UCSD-AML1 (cell line): ENCODE data around the gene AHCY.
"Not testable (repeated sequence)": the region's sequence is repeated elsewhere in the genome, so short reads cannot be mapped to it uniquely, and the experiment has no call there.

ENCODE experiments used
- DNase-seq: peaks from one replicate; lab custom pipeline; 2025; ENCODE audit not compliant: unreplicated experiment; lab: John Stamatoyannopoulos, UW

AHCY gene

DNA sequence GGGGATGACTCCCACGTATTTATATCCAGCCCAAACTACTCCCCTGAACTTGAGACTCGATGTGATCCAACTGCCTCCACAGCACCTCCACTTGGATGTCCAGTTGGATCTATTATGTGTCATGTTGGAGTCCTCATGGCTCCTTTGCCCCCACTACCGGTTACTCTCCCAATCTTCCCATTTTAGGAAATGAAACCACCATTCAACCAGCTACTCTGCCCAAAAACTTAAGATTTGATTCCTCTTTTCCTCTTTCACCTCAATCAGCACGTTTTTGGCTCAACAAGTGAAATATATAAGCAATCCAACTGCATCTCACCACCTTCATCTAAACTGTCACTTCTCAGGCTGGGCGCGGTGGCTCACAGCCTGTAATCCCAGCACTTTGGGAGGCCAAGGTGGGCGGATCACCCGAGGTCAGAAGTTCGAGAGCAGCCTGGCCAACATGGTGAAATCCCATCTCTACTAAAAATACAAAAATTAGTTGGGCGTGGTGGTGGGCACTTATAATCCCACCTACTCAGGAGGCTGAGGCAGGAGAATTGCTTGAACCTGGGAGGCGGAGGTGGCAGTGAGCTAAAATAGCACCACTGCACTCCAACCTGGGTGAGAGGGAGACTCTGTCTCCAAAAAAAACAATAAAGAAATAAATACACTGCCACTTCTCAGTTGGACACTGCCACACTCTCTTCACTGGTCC lies 3.4 kb downstream of the AHCY start:
- DNase-seq: no peak

DNA sequence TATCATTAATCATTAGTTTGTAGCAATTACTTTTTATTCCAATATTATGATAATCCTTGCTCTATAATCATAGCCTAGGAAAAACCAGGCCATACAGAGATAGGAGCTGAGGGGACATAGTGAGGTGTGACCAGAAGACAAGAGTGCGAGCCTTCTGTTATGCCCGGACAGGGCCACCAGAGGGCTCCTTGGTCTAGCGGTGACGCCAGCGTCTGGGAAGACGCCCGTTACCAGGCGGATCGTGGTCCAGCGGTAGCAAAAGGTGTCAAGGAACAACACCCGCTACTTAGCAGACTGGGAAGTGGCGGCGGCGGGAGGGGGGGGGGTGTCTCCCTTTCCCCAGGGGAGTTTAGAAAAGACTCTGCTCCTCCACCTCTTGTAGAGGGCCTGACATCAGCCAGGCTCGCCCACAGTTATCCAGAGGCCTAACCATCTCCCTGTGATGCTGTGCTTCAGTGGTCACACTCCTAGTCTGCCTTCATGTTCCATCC lies 4.8 kb downstream of the AHCY start:
- not testable (repeated sequence) for DNase-seq

DNA sequence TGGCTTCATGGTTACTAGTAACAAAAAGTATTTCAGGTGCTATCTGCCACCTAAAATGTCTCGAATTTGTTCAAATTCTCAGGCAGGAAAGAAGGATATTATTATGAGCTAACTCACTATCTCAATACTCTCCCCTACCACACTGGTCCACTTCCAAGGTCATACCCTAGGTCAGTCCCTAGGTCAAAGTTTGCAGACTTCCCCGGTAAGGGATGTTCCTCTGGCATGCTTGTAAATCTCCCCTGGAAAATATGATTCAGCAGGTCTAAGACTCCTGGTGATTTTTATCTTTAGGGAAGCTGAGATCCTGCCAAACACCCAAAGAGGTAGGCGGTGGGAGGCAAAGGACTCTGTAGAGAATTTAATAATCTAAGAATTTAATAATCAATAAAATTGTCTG lies 6.7 kb downstream of the AHCY start:
- no peak for DNase-seq

DNA sequence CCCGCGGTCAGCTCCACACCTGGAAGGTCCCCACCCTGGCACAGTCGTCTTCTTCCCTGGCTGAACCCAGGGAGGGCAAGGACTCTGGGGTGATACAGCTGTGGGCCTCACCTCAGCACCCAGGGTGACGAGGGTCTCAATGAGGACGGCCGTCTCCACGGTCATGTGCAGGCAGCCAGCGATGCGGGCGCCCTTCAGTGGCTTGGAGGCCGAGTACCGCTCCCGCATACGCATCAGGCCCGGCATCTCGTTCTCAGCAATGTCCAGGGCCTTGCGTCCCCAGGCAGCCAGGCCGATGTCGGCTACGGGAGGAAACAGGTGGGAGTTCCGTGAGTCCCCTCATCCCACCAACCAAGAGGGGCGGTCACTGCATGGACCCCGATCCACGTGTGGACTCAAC lies 7.9 kb downstream of the AHCY start:
- DNase-seq: no peak

DNA sequence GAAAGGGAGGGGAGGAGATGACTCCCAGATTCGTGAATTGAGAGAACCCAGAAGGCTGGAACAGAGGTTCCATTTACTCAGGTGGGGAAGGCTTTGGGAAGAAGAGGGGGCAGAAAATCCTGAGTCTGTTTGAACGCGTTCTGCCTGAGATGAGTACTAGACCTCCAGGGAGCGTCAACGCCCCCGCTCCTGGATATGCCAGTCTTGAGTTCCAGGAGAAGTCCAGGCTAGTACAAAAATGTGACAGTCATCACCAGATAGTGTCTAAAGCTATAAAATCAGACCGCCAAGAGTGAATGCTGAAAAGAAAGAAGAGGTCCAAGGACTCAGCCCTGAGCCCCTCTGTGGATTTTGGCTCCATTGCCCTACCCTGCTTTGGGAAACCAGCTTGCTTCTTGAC lies 8.6 kb downstream of the AHCY start:
- DNase-seq: no peak

DNA sequence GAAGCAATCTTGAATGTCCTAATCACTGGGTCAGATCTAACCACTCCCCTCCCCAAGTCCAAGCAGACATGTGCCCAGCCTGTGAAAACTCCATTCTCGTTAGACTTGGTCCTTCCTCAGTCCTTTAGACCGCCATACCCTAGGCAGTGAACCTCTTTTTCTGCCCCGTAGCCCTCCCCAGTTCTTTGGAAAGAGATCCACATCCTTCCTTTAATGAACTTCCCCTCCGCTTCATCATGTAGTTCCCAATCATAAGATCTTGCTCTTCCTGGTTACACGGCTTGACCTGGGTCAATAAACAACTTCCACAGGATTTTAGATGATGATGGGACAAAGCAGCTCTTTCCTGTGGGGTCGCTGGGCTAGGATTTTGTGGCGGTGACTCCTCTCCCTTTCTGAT lies 9.6 kb downstream of the AHCY start:
- DNase-seq: no peak

DNA sequence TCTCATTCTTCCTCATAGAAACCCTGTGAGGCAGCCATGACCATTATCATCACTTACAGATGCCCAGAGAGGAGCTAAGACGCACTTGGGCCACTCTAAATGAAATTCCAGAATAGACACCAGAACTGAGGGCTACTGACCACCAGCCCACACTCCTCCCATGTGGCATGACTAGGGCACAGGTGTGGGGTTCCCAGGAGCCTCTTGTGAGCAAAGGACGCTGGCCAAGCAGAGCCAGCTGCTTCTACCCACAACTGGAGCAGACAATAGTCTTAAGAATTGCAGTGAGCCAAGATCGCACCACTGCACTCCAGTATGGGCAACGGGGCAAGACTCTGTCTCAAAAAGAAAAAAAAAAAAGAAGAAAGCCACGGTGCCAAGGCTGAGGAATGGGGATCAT lies 10.0 kb downstream of the AHCY start:
- no peak for DNase-seq

DNA sequence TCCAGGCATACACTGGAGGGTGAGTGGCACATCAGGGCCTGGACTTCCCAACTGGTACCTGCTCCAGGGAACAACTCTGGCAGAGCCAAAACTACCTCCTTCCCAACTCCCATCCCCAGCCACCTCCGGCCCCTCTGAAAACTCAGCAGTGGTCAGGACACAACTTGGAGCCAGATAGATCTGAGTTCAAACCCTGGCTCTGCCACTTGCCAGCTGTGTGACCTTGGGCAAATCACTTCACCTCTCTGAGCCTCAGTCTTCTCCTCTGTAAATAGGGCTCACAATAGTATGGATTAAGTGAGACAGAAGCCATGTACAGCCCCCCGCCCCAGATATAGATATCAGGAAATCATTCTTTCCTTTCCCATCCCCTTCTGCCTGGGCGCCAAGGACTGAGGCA lies 10.7 kb downstream of the AHCY start:
- DNase-seq: no peak

DNA sequence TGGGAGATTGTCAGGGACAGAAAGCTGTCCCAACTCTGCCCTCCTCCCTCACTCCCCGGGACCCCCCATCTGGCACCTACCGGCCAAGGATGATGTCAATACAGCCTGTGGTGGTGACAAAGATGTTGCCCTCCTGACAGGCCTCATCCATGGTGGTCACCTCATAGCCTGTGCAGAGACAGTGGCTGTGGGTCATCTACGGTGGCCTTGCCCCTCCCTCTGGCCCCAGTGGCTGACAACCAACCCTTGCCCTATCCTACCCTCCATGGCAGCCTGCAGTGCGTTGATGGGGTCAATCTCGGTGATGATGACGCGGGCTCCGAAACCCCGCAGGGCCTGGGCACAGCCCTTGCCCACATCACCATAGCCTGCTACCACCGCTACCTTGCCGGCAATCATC lies 12.7 kb downstream of the AHCY start:
- no peak for DNase-seq

DNA sequence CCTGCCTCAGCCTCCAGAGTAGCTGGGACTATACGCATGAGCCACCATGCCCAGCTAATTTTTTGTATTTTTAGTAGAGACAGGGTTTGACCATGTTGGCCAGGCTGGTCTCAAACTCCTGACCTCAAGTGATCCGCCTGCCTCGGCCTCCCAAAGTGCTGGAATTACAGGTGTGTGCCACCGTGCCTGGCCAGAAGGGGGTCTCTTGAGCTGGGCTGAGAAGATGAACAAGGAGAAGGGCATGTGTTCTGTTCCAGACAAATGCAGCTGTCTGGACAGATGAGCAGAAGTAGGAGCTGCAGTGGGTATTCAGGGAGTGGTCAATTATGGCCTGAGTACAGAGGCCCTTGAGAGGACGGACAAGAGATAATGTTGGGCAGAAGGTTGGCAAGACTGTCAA lies 15.7 kb downstream of the AHCY start:
- DNase-seq: not testable (repeated sequence)

DNA sequence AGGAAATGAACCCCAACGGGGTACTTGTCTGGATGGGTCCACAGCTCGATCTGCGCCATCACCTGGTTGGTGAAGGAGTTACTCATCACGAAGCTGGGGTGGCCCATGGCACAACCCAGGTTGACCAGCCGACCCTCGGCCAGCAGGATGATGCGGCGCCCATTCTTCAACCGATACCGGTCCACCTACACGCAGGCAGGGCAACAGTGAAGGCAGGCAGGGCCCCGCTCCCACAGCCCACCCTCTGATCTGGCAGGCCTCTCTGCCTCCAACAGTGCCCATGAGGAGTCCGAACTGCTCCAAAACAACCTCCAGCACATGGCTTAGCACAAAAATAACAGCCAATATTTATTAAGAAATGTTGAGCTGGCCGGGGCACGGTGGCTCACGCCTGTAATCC lies 17.7 kb downstream of the AHCY start:
- DNase-seq: no peak

DNA sequence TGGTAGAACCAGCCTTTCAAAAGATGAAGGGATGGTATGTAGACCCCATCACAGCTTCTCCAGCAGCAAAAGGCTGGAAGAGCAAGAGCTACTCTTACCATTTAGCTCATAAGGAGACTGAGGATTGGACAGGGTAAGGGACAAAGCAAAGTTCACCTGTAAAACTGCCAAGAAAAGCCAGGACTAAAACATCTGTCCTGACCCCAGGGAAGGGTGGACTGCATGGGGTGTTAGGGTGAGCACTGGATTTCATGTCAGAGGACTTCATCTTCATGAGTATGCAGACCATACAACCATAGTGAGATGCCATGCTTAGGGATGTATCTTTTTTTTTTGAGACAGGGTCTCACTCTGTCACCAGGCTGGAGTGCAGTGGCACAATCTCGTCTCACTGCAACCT lies 19.3 kb downstream of the AHCY start:
- no peak for DNase-seq

DNA sequence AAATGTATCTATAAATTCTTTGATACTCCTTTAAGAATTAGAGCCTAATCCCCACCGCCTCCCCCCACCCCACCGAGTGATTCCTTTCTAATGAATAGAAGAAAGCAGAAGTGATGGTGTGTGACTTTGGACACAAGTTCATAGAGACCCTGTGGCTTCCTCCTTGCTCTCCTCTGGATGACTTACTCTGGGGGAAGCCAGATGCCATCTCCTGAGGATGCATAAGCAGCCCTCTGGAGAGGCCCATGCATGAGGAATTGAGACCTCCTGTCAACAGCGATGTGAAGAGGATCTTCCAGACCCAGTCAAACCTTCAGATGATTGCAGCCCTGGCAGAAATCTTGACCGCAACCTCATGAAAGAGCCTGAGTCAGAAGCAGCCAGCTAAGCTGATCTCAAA lies 21.1 kb downstream of the AHCY start:
- no peak for DNase-seq

DNA sequence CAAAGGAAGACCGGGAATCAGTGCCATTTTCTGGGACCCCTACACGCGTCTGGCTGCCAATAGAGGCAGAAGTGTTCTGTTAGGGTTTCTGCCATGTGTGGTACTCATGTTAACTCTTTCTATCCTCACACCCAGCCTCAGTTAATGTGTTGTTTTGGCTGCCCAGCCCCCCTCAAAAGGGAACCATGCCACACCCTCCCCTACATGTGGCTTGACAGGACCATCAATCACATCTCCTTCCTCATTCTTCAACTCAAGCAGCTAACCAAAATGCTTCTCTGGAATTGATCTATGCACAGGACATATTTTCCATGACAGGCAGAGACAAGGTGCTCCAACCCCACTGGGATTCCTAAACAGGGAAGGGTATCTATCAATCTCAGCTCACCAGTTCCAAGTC lies 22.0 kb downstream of the AHCY start:
- no peak for DNase-seq

DNA sequence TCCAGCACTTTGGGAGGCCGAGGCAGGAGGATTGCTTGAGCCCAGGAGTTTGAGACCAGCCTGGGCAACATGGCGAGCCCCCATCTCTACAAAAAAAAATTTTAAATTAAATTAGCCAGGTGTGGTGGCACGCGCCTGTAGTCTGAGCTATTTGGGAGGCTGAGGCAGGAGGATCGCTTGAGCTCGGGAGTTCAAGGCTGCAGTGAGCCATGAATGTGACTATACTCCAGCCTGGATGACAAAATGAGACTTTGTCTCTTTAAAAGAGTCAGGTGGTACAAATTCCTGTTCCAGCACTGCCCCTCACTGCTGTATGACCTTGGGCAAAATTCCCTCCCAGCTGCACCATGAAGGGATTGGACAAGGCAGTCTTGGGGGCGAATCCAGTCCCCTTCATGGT lies 28.5 kb downstream of the AHCY start:
- DNase-seq: no peak

DNA sequence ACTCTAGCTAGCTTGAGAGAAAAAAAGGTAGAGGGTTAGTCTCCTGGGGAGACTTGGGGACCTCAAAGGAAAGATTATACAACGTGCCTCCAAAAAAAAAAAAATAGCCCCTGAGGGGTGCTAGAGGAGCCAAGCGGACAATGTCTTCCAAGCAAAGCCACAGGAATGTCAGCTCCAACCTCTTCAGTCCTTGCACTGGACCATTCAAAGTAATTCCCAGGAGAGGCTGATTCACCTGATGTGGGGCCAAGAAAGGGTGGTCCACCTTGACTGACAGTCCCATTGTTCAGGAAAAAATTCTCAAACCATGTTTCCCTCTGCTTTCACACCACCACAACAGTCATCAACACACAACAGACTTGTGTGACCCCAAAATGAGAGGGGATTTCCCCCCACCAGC lies 31.2 kb downstream of the AHCY start:
- no peak for DNase-seq

DNA sequence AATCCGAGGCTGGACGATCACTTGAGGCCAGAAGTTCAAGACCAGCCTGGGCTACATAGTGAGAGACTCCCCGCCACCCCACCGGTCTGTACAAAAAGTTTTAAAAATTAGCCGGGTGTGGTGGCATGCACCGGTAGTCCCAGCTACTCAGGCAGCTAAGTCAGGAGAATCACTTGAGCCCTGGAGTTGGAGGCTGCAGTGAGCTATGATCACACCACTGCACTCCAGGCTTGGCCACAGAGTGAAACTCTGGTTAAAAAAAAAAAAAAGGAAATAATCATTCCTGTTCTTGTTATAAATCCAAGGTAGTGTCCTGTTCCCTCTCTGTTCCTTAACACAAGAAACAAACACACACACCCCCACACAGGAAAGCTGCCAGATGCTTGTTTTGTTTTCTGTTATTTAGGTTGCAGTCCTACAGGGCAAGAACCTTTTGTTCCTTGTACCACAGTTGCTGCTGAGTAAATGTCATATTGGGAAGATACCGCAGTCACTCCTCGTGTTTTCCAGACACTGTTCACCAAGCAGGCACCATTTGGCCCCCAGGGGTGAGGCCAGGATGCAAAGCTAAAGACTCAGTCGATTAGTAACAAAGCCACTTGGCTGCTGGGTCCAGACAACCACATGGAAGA lies 33.0 kb downstream of the AHCY start:
- no peak for DNase-seq

DNA sequence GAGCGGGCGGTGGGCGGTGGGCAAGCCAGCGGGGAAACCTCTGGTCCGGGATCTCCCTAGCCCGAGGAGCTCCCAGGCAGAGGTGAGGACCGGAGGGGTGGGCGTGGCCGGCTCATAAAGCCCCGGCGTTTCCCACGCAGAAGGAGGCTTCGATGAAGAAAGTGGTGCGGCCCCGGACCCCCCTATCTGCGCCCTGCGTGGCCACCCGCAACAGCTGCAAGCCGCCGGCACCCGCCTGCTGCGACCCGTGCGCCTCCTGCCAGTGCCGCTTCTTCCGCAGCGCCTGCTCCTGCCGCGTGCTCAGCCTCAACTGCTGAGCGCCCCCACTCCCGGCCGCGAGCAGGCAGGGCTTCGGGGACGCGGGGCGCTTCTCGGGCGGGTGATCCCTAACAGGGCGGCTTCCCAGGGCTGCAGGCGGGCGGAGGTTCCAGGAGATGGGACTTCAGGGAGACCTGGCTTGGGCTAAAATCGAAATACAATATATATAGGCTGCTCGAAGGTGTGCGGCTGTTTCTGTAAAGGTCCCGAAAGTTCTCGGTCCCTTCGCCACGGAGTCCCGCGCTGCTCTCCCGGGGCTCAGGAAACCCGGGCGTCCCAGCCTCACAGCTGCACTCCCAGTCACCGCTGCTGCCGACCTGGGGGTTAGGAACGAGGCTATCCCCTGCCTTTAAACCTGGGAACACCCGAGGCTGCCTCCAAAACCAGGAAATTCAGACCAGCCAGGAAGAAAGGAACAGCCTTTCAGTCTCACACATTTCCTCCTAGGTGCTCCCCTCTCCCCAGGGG lies 34.1 kb downstream of the AHCY start:
- DNase-seq: no peak

DNA sequence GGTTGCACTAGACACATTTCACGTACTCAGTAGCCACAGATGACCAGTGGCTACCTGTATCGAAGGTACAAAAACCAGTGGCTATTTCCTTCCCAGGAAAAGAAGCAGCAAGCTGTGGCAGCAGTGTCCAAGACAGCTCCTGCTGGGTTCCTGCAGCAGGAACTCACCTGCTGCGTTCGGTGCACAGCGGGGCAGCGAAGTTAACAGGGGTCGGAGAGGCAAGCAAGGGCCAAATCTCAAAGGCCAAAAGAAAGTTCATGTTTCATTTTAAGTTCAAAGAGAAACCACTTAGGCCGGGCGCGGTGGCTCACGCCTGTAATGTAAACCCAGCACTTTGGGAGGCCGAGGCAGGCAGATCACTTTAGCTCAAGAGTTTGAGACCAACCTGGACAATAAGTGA lies 35.0 kb downstream of the AHCY start:
- DNase-seq: no peak

DNA sequence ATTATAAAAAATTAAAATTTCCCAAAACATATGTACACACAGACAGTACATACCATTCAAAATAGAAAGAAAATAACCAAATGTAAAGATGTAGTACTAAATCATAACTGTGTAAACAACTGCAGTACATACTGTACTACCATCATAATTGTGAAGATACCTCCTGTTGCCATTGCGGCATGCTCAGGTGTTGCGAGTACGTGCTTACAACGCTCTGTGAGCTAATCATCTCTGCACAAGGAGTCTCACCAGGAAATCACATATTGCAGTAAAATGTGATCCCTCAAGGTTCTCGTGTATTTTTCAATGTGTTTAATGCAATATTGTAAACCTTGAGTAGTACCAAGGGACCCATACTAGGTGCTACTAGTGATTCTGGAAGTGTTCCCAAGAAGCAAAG lies 39.0 kb downstream of the AHCY start:
- DNase-seq: no peak

DNA sequence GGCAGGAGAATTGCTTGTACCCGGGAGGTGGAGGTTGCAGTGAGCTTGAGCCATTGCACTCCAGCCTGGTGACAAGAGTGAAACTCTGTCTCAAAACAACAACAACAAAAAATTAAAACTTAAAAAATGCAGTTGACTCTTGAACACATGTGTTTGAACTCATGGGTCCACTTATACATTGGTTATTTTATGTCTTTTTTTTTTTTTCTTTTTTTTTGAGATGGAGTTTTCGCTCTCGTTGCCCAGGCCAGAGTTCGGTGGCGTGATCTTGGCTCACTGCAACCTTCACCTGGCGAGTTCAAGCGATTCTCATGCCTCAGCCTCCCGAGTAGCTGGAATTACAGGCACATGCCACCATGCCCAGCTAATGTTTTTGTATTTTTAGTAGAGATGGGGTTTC lies 39.7 kb downstream of the AHCY start:
- not testable (repeated sequence) for DNase-seq
